WI38 (cell line): ENCODE data around the gene MUC4.

Source experiments
- H3K4me3 ChIP-seq: 2 replicates; pipeline ENCODE4 v1.5.1; 2011; ENCODE audit warnings: low read depth, mild to moderate bottlenecking, control low read depth, low read length
- CTCF ChIP-seq: IDR thresholded peaks from 2 replicates; pipeline ENCODE4 v1.5.1; 2012; ENCODE audit warnings: low read depth, mild to moderate bottlenecking, control low read depth, low read length

The MUC4 gene

GRCh38 chr3:195766671-195767070 is 45.1 kb downstream of the MUC4 start:
- no peak overlapping the region for H3K4me3 ChIP-seq
- TF ChIP-seq CTCF, result no peak

GRCh38 chr3:195764961-195765706 is 46.6 kb downstream of the MUC4 start:
- TF ChIP-seq CTCF, result no peak
- no peak overlapping the region for H3K4me3 ChIP-seq

GRCh38 chr3:195763843-195764825 is 47.6 kb downstream of the MUC4 start:
- no peak for TF ChIP-seq CTCF
- no peak overlapping the region for H3K4me3 ChIP-seq

GRCh38 chr3:195763076-195763830 is 48.5 kb downstream of the MUC4 start:
- no peak overlapping the region for H3K4me3 ChIP-seq
- no peak for TF ChIP-seq CTCF

- TF ChIP-seq CTCF, result no peak
- H3K4me3 ChIP-seq, result no peak overlapping the region
These were observed 49.1 kb downstream of the MUC4 start for GRCh38 chr3:195762611-195763010.

GRCh38 chr3:195762249-195762585 is 49.5 kb downstream of the MUC4 start:
- no peak for TF ChIP-seq CTCF
- H3K4me3 ChIP-seq, result no peak overlapping the region
